Loucy (cell line): ENCODE measurements around the gene CAPSL.

Source experiments
- EZH2phosphoT487 ChIP-seq: fragments of 200-600 bp; IDR thresholded peaks from 2 replicates; pipeline ENCODE4 v1.6.1; 2018; ENCODE audit warnings: antibody characterized with exemption, mild to moderate bottlenecking, moderate library complexity, borderline replicate concordance
- TF ChIP-seq, protein P1 (sequence below): fragments of 200-600 bp; sonication (generic); conservative IDR thresholded peaks from 2 replicates; pipeline ENCODE4 v1.5.1; 2014; ENCODE audit warnings: mild to moderate bottlenecking, antibody characterized with exemption, low read length

GRCh38 chr5:35876922-35877321, 61.5 kb downstream of the CAPSL start:
- TF ChIP-seq, protein P1, sequence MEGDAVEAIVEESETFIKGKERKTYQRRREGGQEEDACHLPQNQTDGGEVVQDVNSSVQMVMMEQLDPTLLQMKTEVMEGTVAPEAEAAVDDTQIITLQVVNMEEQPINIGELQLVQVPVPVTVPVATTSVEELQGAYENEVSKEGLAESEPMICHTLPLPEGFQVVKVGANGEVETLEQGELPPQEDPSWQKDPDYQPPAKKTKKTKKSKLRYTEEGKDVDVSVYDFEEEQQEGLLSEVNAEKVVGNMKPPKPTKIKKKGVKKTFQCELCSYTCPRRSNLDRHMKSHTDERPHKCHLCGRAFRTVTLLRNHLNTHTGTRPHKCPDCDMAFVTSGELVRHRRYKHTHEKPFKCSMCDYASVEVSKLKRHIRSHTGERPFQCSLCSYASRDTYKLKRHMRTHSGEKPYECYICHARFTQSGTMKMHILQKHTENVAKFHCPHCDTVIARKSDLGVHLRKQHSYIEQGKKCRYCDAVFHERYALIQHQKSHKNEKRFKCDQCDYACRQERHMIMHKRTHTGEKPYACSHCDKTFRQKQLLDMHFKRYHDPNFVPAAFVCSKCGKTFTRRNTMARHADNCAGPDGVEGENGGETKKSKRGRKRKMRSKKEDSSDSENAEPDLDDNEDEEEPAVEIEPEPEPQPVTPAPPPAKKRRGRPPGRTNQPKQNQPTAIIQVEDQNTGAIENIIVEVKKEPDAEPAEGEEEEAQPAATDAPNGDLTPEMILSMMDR = no peak
- TF ChIP-seq EZH2phosphoT487 = no peak
